SJCRH30 (cell line): ENCODE results near the gene DNMBP. TPM values are rescaled to one million over a fixed set of nuclear protein-coding genes. Genes with fewer than 3 reads are reported as not detected.
"Not testable (repeated sequence)": the region's sequence is repeated elsewhere in the genome, so short reads cannot be mapped to it uniquely, and the experiment has no call there.

Experiments
- DNase-seq, 2 experiments: peaks; one replicate each; pipeline ENCODE4 v3.0.0-alpha.2; 2015 to 2020
- H3K27ac ChIP-seq: fragments of 250-450 bp; sonication (Bioruptor Pico); 2 replicates; pipeline ENCODE4 v1.5.1; 2020; ENCODE audit warnings: mild to moderate bottlenecking, moderate library complexity
- H3K27me3 ChIP-seq: fragments of 250-450 bp; sonication (Bioruptor Pico); 2 replicates; pipeline ENCODE4 v1.5.1; 2020; ENCODE audit warnings: mild to moderate bottlenecking, moderate library complexity
- H3K36me3 ChIP-seq: fragments of 250-450 bp; sonication (Bioruptor Pico); 2 replicates; pipeline ENCODE4 v1.5.1; 2020; ENCODE audit warnings: mild to moderate bottlenecking, moderate library complexity
- H3K4me1 ChIP-seq: fragments of 250-450 bp; sonication (Bioruptor Pico); 2 replicates; pipeline ENCODE4 v1.5.1; 2020; ENCODE audit warnings: mild to moderate bottlenecking, moderate library complexity
- H3K4me3 ChIP-seq: fragments of 250-450 bp; sonication (Bioruptor Pico); 2 replicates; pipeline ENCODE4 v1.5.1; 2020; ENCODE audit warnings: mild to moderate bottlenecking, moderate library complexity
- H3K9me3 ChIP-seq: fragments of 250-450 bp; sonication (Bioruptor Pico); replicated peaks from 2 replicates; pipeline ENCODE4 v1.5.1; 2020; ENCODE audit warnings: mild to moderate bottlenecking, moderate library complexity
- total RNA-seq: library from RNA; depleted of rRNA; stranded (reverse); fragments of >200 nt; shearing (Covaris generic); gene quantifications from 2 replicates; pipeline ENCODE4 v1.2.3, GENCODE V29; 2014

DNMBP gene
- total RNA-seq, 1 experiment from 2014 or later: 6.9 TPM

- not testable (repeated sequence) for H3K27ac ChIP-seq
These were observed 77.4 kb downstream of the DNMBP start for GRCh38 chr10:99932203-99932957.

GRCh38 chr10:99930731-99931550, 78.8 kb downstream of the DNMBP start:
- Histone ChIP-seq H3K4me1 (peaks cover 27% of the 10 kb centered on the region), H3K27me3 (no peaks in the 10 kb centered on the region), H3K4me3 (peak overlapping the region; percentile 15; the same call in 1 of the 2 replicates), H3K9me3 (no peaks in the 10 kb centered on the region), H3K36me3 (no peaks in the 10 kb centered on the region; the same call in 1 of the 2 replicates), H3K27ac (peak overlapping the region; percentile 87)
- DNase-seq: peak; percentile 78 to 92

More at GRCh38 chr10:99932203-99932957, 77.4 kb downstream of the DNMBP start:
- not testable (repeated sequence) for H3K27me3 ChIP-seq, H3K36me3 ChIP-seq, DNase-seq, H3K9me3 ChIP-seq, H3K4me3 ChIP-seq
- H3K4me1 ChIP-seq: peaks cover 27% of the 10 kb centered on the region

DNA sequence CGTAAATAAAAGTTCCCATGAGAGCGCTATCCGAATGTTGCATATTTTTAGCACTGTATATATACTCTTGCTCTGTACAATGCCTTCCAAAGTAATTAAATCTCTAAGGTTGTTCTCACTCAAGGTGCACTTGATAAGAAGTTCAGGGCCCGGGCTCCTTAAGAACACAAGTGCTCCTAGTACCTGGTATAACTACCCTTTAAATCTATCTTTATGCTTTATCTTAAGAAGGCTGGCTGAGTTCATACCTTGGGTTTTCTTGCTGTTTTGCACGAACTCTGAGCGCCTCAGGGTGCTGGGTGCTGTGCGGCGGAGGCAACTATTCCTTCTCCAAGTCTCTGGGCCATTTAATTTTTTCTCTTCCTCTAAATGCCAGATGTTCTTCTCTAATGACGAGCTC, 80.4 kb downstream of the DNMBP start:
- DNase-seq: no peak
- no peaks in the 10 kb centered on the region for H3K9me3 ChIP-seq
- no peak overlapping the region for H3K27ac ChIP-seq
- peaks cover 27% of the 10 kb centered on the region for H3K4me1 ChIP-seq
- no peaks in the 10 kb centered on the region; the same call in 1 of the 2 replicates for H3K36me3 ChIP-seq
- H3K27me3 ChIP-seq: no peaks in the 10 kb centered on the region
- no peak overlapping the region for H3K4me3 ChIP-seq

GRCh38 chr10:99927721-99928280, 81.9 kb downstream of the DNMBP start:
- no peak for DNase-seq
- Histone ChIP-seq H3K36me3 (no peaks in the 10 kb centered on the region; the same call in 1 of the 2 replicates), H3K9me3 (no peaks in the 10 kb centered on the region), H3K4me3 (no peak overlapping the region), H3K27me3 (no peaks in the 10 kb centered on the region), H3K4me1 (peaks cover 27% of the 10 kb centered on the region), H3K27ac (no peak overlapping the region)

GRCh38 chr10:99926925-99927720, 82.6 kb downstream of the DNMBP start:
- Histone ChIP-seq H3K4me3 (no peak overlapping the region), H3K4me1 (peaks cover 26% of the 10 kb centered on the region), H3K27ac (no peak overlapping the region), H3K36me3 (no peaks in the 10 kb centered on the region; the same call in 1 of the 2 replicates), H3K27me3 (no peaks in the 10 kb centered on the region), H3K9me3 (no peaks in the 10 kb centered on the region)
- DNase-seq: peak; percentile 16 to 40

GRCh38 chr10:99924451-99925255, 85.1 kb downstream of the DNMBP start:
- Histone ChIP-seq H3K27me3 (no peaks in the 10 kb centered on the region), H3K9me3 (no peaks in the 10 kb centered on the region), H3K4me1 (peaks cover under 1% of the 10 kb centered on the region), H3K4me3 (no peak overlapping the region), H3K27ac (no peak overlapping the region), H3K36me3 (no peaks in the 10 kb centered on the region; the same call in 1 of the 2 replicates)
- no peak for DNase-seq

GRCh38 chr10:99921948-99922347, 87.8 kb downstream of the DNMBP start:
- no peaks in the 10 kb centered on the region for H3K4me1 ChIP-seq
- H3K27ac ChIP-seq: no peak overlapping the region
- no peak for DNase-seq
- H3K9me3 ChIP-seq: no peaks in the 10 kb centered on the region
- no peaks in the 10 kb centered on the region for H3K36me3 ChIP-seq
- no peak overlapping the region for H3K4me3 ChIP-seq
- no peaks in the 10 kb centered on the region for H3K27me3 ChIP-seq

GRCh38 chr10:99920901-99921300, 88.8 kb downstream of the DNMBP start:
- no peak for DNase-seq
- Histone ChIP-seq H3K9me3 (no peaks in the 10 kb centered on the region), H3K4me3 (no peak overlapping the region), H3K27ac (no peak overlapping the region), H3K36me3 (no peaks in the 10 kb centered on the region), H3K4me1 (no peaks in the 10 kb centered on the region), H3K27me3 (no peaks in the 10 kb centered on the region)

- no peaks in the 10 kb centered on the region for H3K27me3 ChIP-seq
- H3K36me3 ChIP-seq: no peaks in the 10 kb centered on the region
- H3K4me1 ChIP-seq: no peaks in the 10 kb centered on the region
- no peak overlapping the region for H3K4me3 ChIP-seq
- DNase-seq: no peak
- H3K27ac ChIP-seq: no peak overlapping the region
- no peaks in the 10 kb centered on the region for H3K9me3 ChIP-seq
These were observed 89.3 kb downstream of the DNMBP start for GRCh38 chr10:99920486-99920885.

- H3K36me3 ChIP-seq: no peaks in the 10 kb centered on the region
- peak overlapping the region; percentile 43 for H3K27ac ChIP-seq
These were observed 91.6 kb downstream of the DNMBP start for GRCh38 chr10:99917963-99918825.

GRCh38 chr10:99916776-99917175, 93.0 kb downstream of the DNMBP start:
- Histone ChIP-seq H3K27me3 (no peaks in the 10 kb centered on the region), H3K4me3 (no peak overlapping the region), H3K27ac (no peak overlapping the region), H3K36me3 (no peaks in the 10 kb centered on the region), H3K9me3 (no peaks in the 10 kb centered on the region), H3K4me1 (no peaks in the 10 kb centered on the region)
- no peak for DNase-seq

More at GRCh38 chr10:99917963-99918825, 91.6 kb downstream of the DNMBP start:
- H3K9me3 ChIP-seq: no peaks in the 10 kb centered on the region
- no peaks in the 10 kb centered on the region for H3K27me3 ChIP-seq
- DNase-seq: peak; percentile 41 to 49
- H3K4me1 ChIP-seq: no peaks in the 10 kb centered on the region
- H3K4me3 ChIP-seq: peak overlapping the region; percentile 45

DNA sequence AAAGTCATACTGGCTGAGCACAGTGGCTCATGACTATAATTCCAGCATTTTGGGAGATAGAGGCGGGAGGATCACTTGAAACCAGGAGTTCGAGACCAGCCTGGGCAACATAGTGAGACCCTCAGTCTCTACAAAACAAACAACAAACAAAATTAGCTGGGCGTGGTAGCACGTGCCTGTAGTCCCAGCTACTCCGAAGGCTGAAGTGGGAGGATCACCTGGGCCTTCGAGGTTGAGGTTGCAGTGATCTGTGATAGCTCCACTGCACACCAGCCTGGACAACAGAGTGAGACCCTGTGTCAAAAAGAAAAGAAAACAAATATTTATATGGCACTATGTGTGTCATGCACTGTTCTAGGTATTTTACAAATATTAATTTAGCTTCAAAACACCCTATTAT, 94.3 kb downstream of the DNMBP start:
- no peaks in the 10 kb centered on the region for H3K9me3 ChIP-seq
- H3K4me1 ChIP-seq: no peaks in the 10 kb centered on the region
- no peaks in the 10 kb centered on the region for H3K36me3 ChIP-seq

GRCh38 chr10:99914236-99914635, 95.5 kb downstream of the DNMBP start:
- DNase-seq: no peak
- no peaks in the 10 kb centered on the region for H3K9me3 ChIP-seq
- H3K27me3 ChIP-seq: no peaks in the 10 kb centered on the region
- H3K4me1 ChIP-seq: no peaks in the 10 kb centered on the region
- no peak overlapping the region for H3K27ac ChIP-seq
- no peak overlapping the region for H3K4me3 ChIP-seq
- H3K36me3 ChIP-seq: no peaks in the 10 kb centered on the region

More for the DNA sequence above, 94.3 kb downstream of the DNMBP start:
- DNase-seq: no peak
- Histone ChIP-seq H3K27ac (no peak overlapping the region), H3K27me3 (no peaks in the 10 kb centered on the region), H3K4me3 (no peak overlapping the region)
